Activated CD4-positive, alpha-beta T cell treated with anti-CD3 and anti-CD28 coated beads for 36 hours (primary cell): Measurements from ENCODE around the gene PLXNA4. TPM values are rescaled to one million over a fixed set of nuclear protein-coding genes. Genes with fewer than 3 reads are reported as not detected.

ENCODE experiments used
- ATAC-seq: fragments of 200-7000 bp; cut with Tn5 transposase; one replicate; pipeline ENCODE4 v1.10.0; 2021; ENCODE audit warnings: mild to moderate bottlenecking, moderate library complexity
- CTCF ChIA-PET: fragments of 350-600 bp; sonication (Branson Sonifier 250); formaldehyde crosslinking; loops from one replicate; lab custom pipeline; 2021; ENCODE audit warnings: antibody characterized with exemption; lab: Charles Lee
- POLR2A ChIA-PET: fragments of 350-600 bp; sonication (Branson Sonifier 250); formaldehyde crosslinking; loops from one replicate; lab custom pipeline; 2021; ENCODE audit warnings: antibody characterized with exemption, inconsistent platforms; lab: Charles Lee
- DNase-seq: peaks from one replicate; pipeline ENCODE4 v3.0.0-alpha.2; 2020
- H3K27ac Mint-ChIP-seq: one replicate; pipeline ENCODE4 v1.8.0; 2021; ENCODE audit warnings: mixed read lengths
- H3K27me3 Mint-ChIP-seq: one replicate; pipeline ENCODE4 v1.8.0; 2021; ENCODE audit warnings: mixed read lengths
- H3K36me3 Mint-ChIP-seq: one replicate; pipeline ENCODE4 v1.8.0; 2021; ENCODE audit warnings: low read depth, mixed read lengths
- H3K4me1 Mint-ChIP-seq: one replicate; pipeline ENCODE4 v1.8.0; 2021; ENCODE audit warnings: mixed read lengths
- H3K4me3 Mint-ChIP-seq: one replicate; pipeline ENCODE4 v1.8.0; 2021; ENCODE audit warnings: mild to moderate bottlenecking, moderate library complexity, mixed read lengths
- H3K9me3 Mint-ChIP-seq: one replicate; pipeline ENCODE4 v1.8.0; 2021; ENCODE audit warnings: low read depth, mixed read lengths
- intact Hi-C, 2 experiments: fragments of 100-400 bp; cut with DNase I in 1 of 2; cut with micrococcal nuclease in 1 of 2; formaldehyde crosslinking; loops; one replicate each; pipeline versions ENCODE4 v1.14.2 to v1.15.1; 2022 to 2024; cut with DNase I, micrococcal nuclease
- total RNA-seq, 2 experiments: library from RNA; stranded (reverse); gene quantifications; one replicate each; pipeline ENCODE4 v1.2.3, GENCODE V29; 2021

PLXNA4 gene
- total RNA-seq, 2 experiments from 2014 or later: 0.07 to 0.09 TPM

- no peaks in the 10 kb centered on the region for H3K9me3 Mint-ChIP-seq
- H3K27me3 Mint-ChIP-seq: peaks cover 9% of the 10 kb centered on the region
- ATAC-seq (no peak), DNase-seq (no peak)
- no peaks in the 10 kb centered on the region for H3K4me1 Mint-ChIP-seq
- ChIA-PET POLR2A (no interaction called here), CTCF (no interaction called here)
- no peak overlapping the region for H3K27ac Mint-ChIP-seq
- H3K4me3 Mint-ChIP-seq: no peak overlapping the region
- no peaks in the 10 kb centered on the region for H3K36me3 Mint-ChIP-seq
- intact Hi-C loops: no loop called here
These were observed 424.0 kb downstream of the PLXNA4 start for GRCh38 chr7:132152131-132152889.

- no peak for ATAC-seq
- POLR2A ChIA-PET: no interaction called here
- Mint-ChIP-seq H3K9me3 (no peaks in the 10 kb centered on the region), H3K4me3 (no peak overlapping the region), H3K27ac (no peak overlapping the region), H3K27me3 (peaks cover 7% of the 10 kb centered on the region), H3K36me3 (no peaks in the 10 kb centered on the region), H3K4me1 (no peaks in the 10 kb centered on the region)
- intact Hi-C loops: no loop called here
- CTCF ChIA-PET: no interaction called here
- no peak for DNase-seq
These were observed 425.6 kb downstream of the PLXNA4 start for GRCh38 chr7:132150711-132151110.

- H3K4me1 Mint-ChIP-seq: no peaks in the 10 kb centered on the region
- no peaks in the 10 kb centered on the region for H3K36me3 Mint-ChIP-seq
- H3K27ac Mint-ChIP-seq: no peak overlapping the region
- ATAC-seq (no peak), DNase-seq (no peak)
- intact Hi-C loops: no loop called here
- POLR2A ChIA-PET: no interaction called here
- H3K27me3 Mint-ChIP-seq: peaks cover 7% of the 10 kb centered on the region
- no peak overlapping the region for H3K4me3 Mint-ChIP-seq
- H3K9me3 Mint-ChIP-seq: no peaks in the 10 kb centered on the region
- CTCF ChIA-PET: no interaction called here
These were observed 426.6 kb downstream of the PLXNA4 start for GRCh38 chr7:132149436-132150304.

- CTCF ChIA-PET: no interaction called here
- intact Hi-C loops: no loop called here
- Mint-ChIP-seq H3K4me1 (no peaks in the 10 kb centered on the region), H3K36me3 (no peaks in the 10 kb centered on the region), H3K4me3 (no peak overlapping the region), H3K27ac (no peak overlapping the region), H3K9me3 (no peaks in the 10 kb centered on the region), H3K27me3 (peaks cover 10% of the 10 kb centered on the region)
- ATAC-seq (no peak), DNase-seq (no peak)
- POLR2A ChIA-PET: no interaction called here
These were observed 427.4 kb downstream of the PLXNA4 start for GRCh38 chr7:132148876-132149275.

GRCh38 chr7:132145466-132145865 is 430.8 kb downstream of the PLXNA4 start:
- H3K4me3 Mint-ChIP-seq: no peak overlapping the region
- H3K36me3 Mint-ChIP-seq: no peaks in the 10 kb centered on the region
- intact Hi-C loops: no loop called here
- DNase-seq (no peak), ATAC-seq (no peak)
- H3K9me3 Mint-ChIP-seq: no peaks in the 10 kb centered on the region
- POLR2A ChIA-PET: no interaction called here
- no peaks in the 10 kb centered on the region for H3K4me1 Mint-ChIP-seq
- CTCF ChIA-PET: no interaction called here
- H3K27ac Mint-ChIP-seq: no peak overlapping the region
- peaks cover 10% of the 10 kb centered on the region for H3K27me3 Mint-ChIP-seq

GRCh38 chr7:132145063-132145462 is 431.2 kb downstream of the PLXNA4 start:
- Mint-ChIP-seq H3K27me3 (peaks cover 10% of the 10 kb centered on the region), H3K9me3 (no peaks in the 10 kb centered on the region), H3K4me3 (no peak overlapping the region), H3K4me1 (no peaks in the 10 kb centered on the region), H3K36me3 (no peaks in the 10 kb centered on the region), H3K27ac (no peak overlapping the region)
- DNase-seq (no peak), ATAC-seq (no peak)
- CTCF ChIA-PET: no interaction called here
- POLR2A ChIA-PET: no interaction called here
- intact Hi-C loops: no loop called here

- Mint-ChIP-seq H3K9me3 (no peaks in the 10 kb centered on the region), H3K4me3 (no peak overlapping the region), H3K4me1 (no peaks in the 10 kb centered on the region), H3K27me3 (peaks cover 10% of the 10 kb centered on the region), H3K36me3 (no peaks in the 10 kb centered on the region), H3K27ac (no peak overlapping the region)
- ATAC-seq (no peak), DNase-seq (no peak)
- intact Hi-C loops: no loop called here
- POLR2A ChIA-PET: no interaction called here
- CTCF ChIA-PET: no interaction called here
These were observed 434.3 kb downstream of the PLXNA4 start for GRCh38 chr7:132142006-132142405.

- DNase-seq: no peak
- Mint-ChIP-seq H3K27me3 (peaks cover 10% of the 10 kb centered on the region), H3K36me3 (no peaks in the 10 kb centered on the region), H3K9me3 (no peaks in the 10 kb centered on the region), H3K4me3 (no peak overlapping the region), H3K4me1 (no peaks in the 10 kb centered on the region), H3K27ac (no peak overlapping the region)
- ATAC-seq: no peak
- POLR2A ChIA-PET: no interaction called here
- CTCF ChIA-PET: no interaction called here
- intact Hi-C loops: no loop called here
These were observed 435.2 kb downstream of the PLXNA4 start for GRCh38 chr7:132141109-132141508.

GRCh38 chr7:132140341-132140740 is 435.9 kb downstream of the PLXNA4 start:
- Mint-ChIP-seq H3K4me3 (no peak overlapping the region), H3K27ac (no peak overlapping the region), H3K9me3 (no peaks in the 10 kb centered on the region), H3K4me1 (no peaks in the 10 kb centered on the region), H3K36me3 (no peaks in the 10 kb centered on the region), H3K27me3 (peaks cover 10% of the 10 kb centered on the region)
- ChIA-PET POLR2A (no interaction called here), CTCF (interaction anchor here (0.6 kb wide), 1 partner anchor 378 kb away, joined by 3 read pairs; no protein-coding TSS in a partner anchor)
- ATAC-seq (no peak), DNase-seq (no peak)
- intact Hi-C loops: no loop called here

- H3K4me1 Mint-ChIP-seq: no peaks in the 10 kb centered on the region
- intact Hi-C loops: no loop called here
These were observed 437.5 kb downstream of the PLXNA4 start for GRCh38 chr7:132138817-132139216.

GRCh38 chr7:132137681-132138080 is 438.6 kb downstream of the PLXNA4 start:
- H3K27me3 Mint-ChIP-seq: peaks cover 6% of the 10 kb centered on the region
- H3K4me1 Mint-ChIP-seq: no peaks in the 10 kb centered on the region
- ATAC-seq (no peak), DNase-seq (no peak)
- H3K4me3 Mint-ChIP-seq: no peak overlapping the region
- CTCF ChIA-PET: no interaction called here
- H3K36me3 Mint-ChIP-seq: no peaks in the 10 kb centered on the region
- POLR2A ChIA-PET: no interaction called here
- intact Hi-C loops: no loop called here
- H3K9me3 Mint-ChIP-seq: no peaks in the 10 kb centered on the region
- H3K27ac Mint-ChIP-seq: no peak overlapping the region

More at GRCh38 chr7:132138817-132139216, 437.5 kb downstream of the PLXNA4 start:
- CTCF ChIA-PET: interaction anchor here (0.9 kb wide), 1 partner anchor 15 kb away, joined by 3 read pairs; no protein-coding TSS in a partner anchor
- H3K9me3 Mint-ChIP-seq: no peaks in the 10 kb centered on the region
- peaks cover 6% of the 10 kb centered on the region for H3K27me3 Mint-ChIP-seq
- DNase-seq: no peak
- POLR2A ChIA-PET: no interaction called here
- no peak for ATAC-seq
- no peak overlapping the region for H3K4me3 Mint-ChIP-seq
- no peak overlapping the region for H3K27ac Mint-ChIP-seq
- no peaks in the 10 kb centered on the region for H3K36me3 Mint-ChIP-seq
